GM12878 (cell line): ENCODE measurements around the gene TOMM22. TPM values are rescaled to one million over a fixed set of nuclear protein-coding genes. Genes with fewer than 3 reads are reported as not detected.

Experiments used
- BCL3 ChIP-seq: IDR thresholded peaks from 2 replicates; pipeline ENCODE4 v1.6.1; 2011; ENCODE audit warnings: borderline replicate concordance, low read depth, mild to moderate bottlenecking, moderate library complexity, low read length; ENCODE audit not compliant: insufficient read depth, poor library complexity, severe bottlenecking
- CBFB ChIP-seq: IDR thresholded peaks from 2 replicates; pipeline ENCODE4 v1.6.1; 2016; ENCODE audit warnings: antibody characterized with exemption, low read depth
- CHD1 ChIP-seq: IDR thresholded peaks from 2 replicates; pipeline ENCODE4 v1.6.1; 2012; ENCODE audit warnings: low read depth, low read length, improper control_type of control experiment
- CTCF ChIP-seq, 3 experiments: IDR thresholded peaks in 2 of 3; conservative IDR thresholded peaks in 1 of 3; 2 replicates each; pipeline ENCODE4 v1.5.1; 2011; ENCODE audit warnings: low read depth in 3 of 3, low read length in 3 of 3, mild to moderate bottlenecking in 3 of 3, control low read depth in 2 of 3, moderate library complexity in 2 of 3, inconsistent platforms in 1 of 3, mixed read lengths in 1 of 3; ENCODE audit not compliant: control insufficient read depth in 2 of 3, insufficient read depth in 1 of 3; ENCODE audit errors: extremely low read depth in 1 of 3
- FOXK2 ChIP-seq: fragments of 450-650 bp; IDR thresholded peaks from 2 replicates; pipeline ENCODE4 v1.6.1; 2017; ENCODE audit warnings: mild to moderate bottlenecking, moderate library complexity
- GABPA ChIP-seq: IDR thresholded peaks from 2 replicates; pipeline ENCODE4 v1.6.1; 2014; ENCODE audit warnings: antibody characterized with exemption, low read depth, mild to moderate bottlenecking, inconsistent platforms
- GATAD2B ChIP-seq: fragments of 450-650 bp; conservative IDR thresholded peaks from 2 replicates; pipeline ENCODE4 v1.6.1; 2017; ENCODE audit warnings: low read depth, mild to moderate bottlenecking, moderate library complexity
- HDAC2 ChIP-seq: fragments of 200-600 bp; sonication (generic); IDR thresholded peaks from 2 replicates; pipeline ENCODE4 v1.6.1; 2017
- IRF3 ChIP-seq: fragments of 450-650 bp; IDR thresholded peaks from 2 replicates; pipeline ENCODE4 v1.6.1; 2014; ENCODE audit warnings: mild to moderate bottlenecking
- NFYB ChIP-seq: IDR thresholded peaks from 2 replicates; pipeline ENCODE4 v1.6.1; 2011; ENCODE audit warnings: low read depth, mild to moderate bottlenecking, low read length, improper control_type of control experiment, moderate library complexity; ENCODE audit not compliant: insufficient read depth
- RAD21 ChIP-seq: IDR thresholded peaks from 2 replicates; pipeline ENCODE4 v1.6.1; 2011; ENCODE audit warnings: mild to moderate bottlenecking, low read depth, low read length, moderate library complexity; ENCODE audit not compliant: insufficient read depth
- RELB ChIP-seq: fragments of 450-650 bp; IDR thresholded peaks from 2 replicates; pipeline ENCODE4 v1.6.1; 2017; ENCODE audit warnings: low read depth, mild to moderate bottlenecking, moderate library complexity
- REST ChIP-seq: IDR thresholded peaks from 2 replicates; pipeline ENCODE4 v1.6.1; 2012; ENCODE audit warnings: mild to moderate bottlenecking, low read depth, low read length
- RUNX3 ChIP-seq: IDR thresholded peaks from 2 replicates; pipeline ENCODE4 v1.6.1; 2012; ENCODE audit warnings: low read length, inconsistent platforms
- SP1 ChIP-seq: IDR thresholded peaks from one replicate; pipeline ENCODE4 v1.6.1; 2011; ENCODE audit warnings: low read depth, low read length
- STAT1 ChIP-seq: fragments of 450-650 bp; conservative IDR thresholded peaks from 2 replicates; pipeline ENCODE4 v1.6.1; 2014; ENCODE audit warnings: antibody characterized with exemption, mild to moderate bottlenecking
- USF2 ChIP-seq: IDR thresholded peaks from 2 replicates; pipeline ENCODE4 v1.6.1; 2011; ENCODE audit warnings: low read depth, low read length, improper control_type of control experiment, borderline replicate concordance
- ZNF274 ChIP-seq: IDR thresholded peaks from one replicate; pipeline ENCODE4 v1.8.0; 2011; ENCODE audit not compliant: insufficient read length, insufficient read depth
- polyA plus RNA-seq, 11 experiments: library from polyadenylated mRNA; depleted of rRNA in 4 of 11; unstranded in 6 of 11; stranded (reverse) in 5 of 11; fragments of >200 nt; fragmentation: Nextera tagmentation in 4 of 11; fragmentation: Illumina TruSeq in 1 of 11; extraction: Ambion mirVana in 4 of 11; extraction: Trizol in 1 of 11; gene quantifications; 1 replicate in 1 of 11; 2 replicates in 10 of 11; pipeline versions ENCODE4 v1.2.1 to v1.2.3, GENCODE V29; 2011 to 2016; ENCODE audit warnings: inconsistent platforms in 2 of 11, missing spikeins in 2 of 11, low read depth in 1 of 11
- total RNA-seq, 4 experiments: library from RNA; depleted of rRNA in 3 of 4; stranded (reverse); fragments of >200 nt in 3 of 4; fragmentation: Illumina TruSeq in 1 of 4; extraction: Trizol in 1 of 4; gene quantifications; 2 replicates each; pipeline versions ENCODE4 v1.2.1 to v1.2.3, GENCODE V29; 2013 to 2021

Gene TOMM22
- total and polyA plus RNA-seq, 10 of the 15 experiments (the other 5 are each of a cell fraction or from before 2014, with no cell fraction given), result 37.6 to 197 (median 94.9) TPM

GRCh38 chr22:38705235-38706100, 23.7 kb downstream of the TOMM22 start, which contains the start of gene GTPBP1 (continued):
- TF ChIP-seq CHD1, result 0 out of 2 replicates have a peak, but pooled peaks have one; percentile 69
- TF ChIP-seq HDAC2, result no peak
- TF ChIP-seq RUNX3, result no peak
- TF ChIP-seq CBFB, result no peak
- TF ChIP-seq RAD21, result no peak
- TF ChIP-seq REST, result no peak
- peak; percentile 49; the same call in 1 of the 2 replicates for TF ChIP-seq USF2
- TF ChIP-seq ZNF274, result no peak
- peak; percentile 88 for TF ChIP-seq FOXK2
- TF ChIP-seq BCL3, result no peak
- peak; percentile 98 for TF ChIP-seq SP1
- peak; percentile 56; the same call in 1 of the 2 replicates for TF ChIP-seq RELB
- TF ChIP-seq GABPA, result peak; percentile 61; the same call in 1 of the 2 replicates
- no peak for TF ChIP-seq STAT1
- TF ChIP-seq IRF3, result peak; percentile 93
- TF ChIP-seq NFYB, result peak; percentile 78; the same call in 1 of the 2 replicates
- no peak for TF ChIP-seq CTCF (IDR thresholded peaks at IDR 0.05 in 2 of 3, conservative IDR thresholded peaks at IDR 0.05 in 1 of 3; ENCODE audit: control insufficient read depth in 2 of 3, extremely low read depth in 1 of 3, insufficient read depth in 1 of 3, low read depth in 3 of 3, low read length in 3 of 3)
- 0 out of 2 replicates have a peak, but pooled peaks have one; percentile 1 for TF ChIP-seq GATAD2B
